Fibroblast of peridontal ligament (primary cell): ENCODE measurements around the gene ETDC.

ENCODE experiments used
- DNase-seq: peaks from one replicate; pipeline ENCODE4 v3.0.0-alpha.2; 2010; ENCODE audit errors: extremely low read depth

Gene ETDC

DNA sequence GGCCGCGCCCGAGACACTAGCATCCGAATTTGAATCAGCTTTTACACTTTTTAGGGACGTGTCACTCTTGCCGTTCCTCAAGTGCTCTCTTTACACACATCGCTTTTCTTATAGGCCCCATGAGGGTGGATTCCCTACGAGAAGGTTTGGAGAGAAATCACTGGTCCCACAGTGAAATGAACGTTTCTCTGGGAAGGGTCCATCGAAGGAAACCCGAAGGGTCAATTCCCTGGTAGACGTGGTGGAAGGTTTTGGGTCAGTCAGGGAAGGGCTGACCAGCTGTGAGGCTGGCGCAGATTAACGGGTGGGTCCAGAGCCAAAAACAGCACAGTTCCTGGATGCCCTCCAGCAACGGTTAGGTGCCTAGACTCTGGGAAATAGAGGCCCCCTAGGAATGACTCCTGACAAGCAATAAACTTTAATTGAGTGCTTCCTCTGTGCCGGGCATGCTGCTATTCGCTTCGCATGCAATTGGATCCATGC is 35.9 kb downstream of the ETDC start:
- peak; percentile 60 for DNase-seq

DNA sequence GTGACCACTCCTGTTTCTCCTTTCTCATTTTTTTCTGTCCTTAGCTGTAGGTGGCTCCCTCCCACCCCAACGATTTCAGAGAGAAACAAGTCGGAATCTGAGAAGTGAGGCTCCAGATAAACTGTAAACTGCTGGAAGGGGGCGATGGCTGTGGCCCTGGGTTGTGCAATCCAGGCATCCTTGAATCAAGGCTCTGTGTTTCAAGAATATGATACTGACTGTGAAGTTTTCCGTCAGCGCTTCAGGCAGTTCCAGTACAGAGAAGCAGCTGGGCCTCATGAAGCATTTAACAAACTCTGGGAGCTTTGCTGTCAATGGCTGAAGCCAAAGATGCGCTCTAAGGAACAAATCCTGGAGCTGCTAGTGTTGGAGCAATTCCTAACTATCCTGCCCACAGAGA is 37.7 kb downstream of the ETDC start:
- no peak for DNase-seq

DNA sequence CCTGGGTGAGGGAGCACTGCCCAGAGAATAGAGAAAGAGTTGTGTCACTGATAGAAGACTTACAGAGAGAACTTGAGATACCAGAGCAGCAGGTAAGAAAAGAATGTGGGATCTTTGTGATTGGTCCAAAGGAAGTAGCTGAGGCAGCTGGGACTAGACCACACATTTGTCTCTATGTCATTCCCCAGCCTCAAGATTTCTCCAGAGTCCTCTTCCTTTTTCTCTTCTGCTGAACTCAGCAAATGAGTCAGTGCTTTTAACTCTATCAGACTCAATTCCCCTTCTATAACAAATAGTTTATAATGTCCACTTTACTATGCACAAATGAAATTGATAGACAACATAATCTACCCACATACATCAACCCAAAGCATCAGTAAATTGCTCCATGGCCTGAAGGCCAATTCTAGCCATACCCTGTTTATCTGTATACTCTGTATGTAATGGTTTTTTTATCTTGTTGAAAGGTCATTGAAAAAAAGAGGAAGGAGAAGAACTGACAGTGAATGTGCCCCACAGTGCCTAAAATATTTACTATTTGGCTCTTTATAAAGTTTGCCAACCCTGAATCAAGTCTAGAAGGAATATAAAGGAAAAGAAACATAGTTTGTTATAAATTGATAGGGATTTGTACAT is 38.2 kb downstream of the ETDC start:
- no peak for DNase-seq

DNA sequence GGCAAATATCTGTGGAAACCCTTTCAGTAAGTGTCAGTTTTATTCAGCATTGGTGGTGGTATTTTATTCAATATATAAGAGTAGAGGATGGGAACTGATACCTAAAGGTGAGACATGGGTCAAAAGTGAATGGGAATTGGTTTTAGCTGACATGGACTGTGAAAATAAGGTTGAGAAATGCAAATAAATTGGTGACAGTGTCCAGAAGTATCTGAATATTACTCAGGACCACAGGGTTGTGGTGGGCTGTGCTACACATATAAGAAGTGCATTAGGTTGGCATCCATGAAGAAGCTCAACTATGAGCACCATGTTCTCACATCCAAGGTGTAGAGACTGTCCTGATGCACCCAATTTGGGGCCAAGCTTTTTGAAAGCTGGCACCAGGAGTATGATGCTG is 45.0 kb downstream of the ETDC start:
- no peak for DNase-seq
